NCI-H524 (cell line): Measurements from ENCODE around the gene BATF.

ENCODE experiments used
- DNase-seq, 2 experiments: peaks; one replicate each; lab custom pipeline; 2025; lab: John Stamatoyannopoulos, UW

The BATF gene

DNA sequence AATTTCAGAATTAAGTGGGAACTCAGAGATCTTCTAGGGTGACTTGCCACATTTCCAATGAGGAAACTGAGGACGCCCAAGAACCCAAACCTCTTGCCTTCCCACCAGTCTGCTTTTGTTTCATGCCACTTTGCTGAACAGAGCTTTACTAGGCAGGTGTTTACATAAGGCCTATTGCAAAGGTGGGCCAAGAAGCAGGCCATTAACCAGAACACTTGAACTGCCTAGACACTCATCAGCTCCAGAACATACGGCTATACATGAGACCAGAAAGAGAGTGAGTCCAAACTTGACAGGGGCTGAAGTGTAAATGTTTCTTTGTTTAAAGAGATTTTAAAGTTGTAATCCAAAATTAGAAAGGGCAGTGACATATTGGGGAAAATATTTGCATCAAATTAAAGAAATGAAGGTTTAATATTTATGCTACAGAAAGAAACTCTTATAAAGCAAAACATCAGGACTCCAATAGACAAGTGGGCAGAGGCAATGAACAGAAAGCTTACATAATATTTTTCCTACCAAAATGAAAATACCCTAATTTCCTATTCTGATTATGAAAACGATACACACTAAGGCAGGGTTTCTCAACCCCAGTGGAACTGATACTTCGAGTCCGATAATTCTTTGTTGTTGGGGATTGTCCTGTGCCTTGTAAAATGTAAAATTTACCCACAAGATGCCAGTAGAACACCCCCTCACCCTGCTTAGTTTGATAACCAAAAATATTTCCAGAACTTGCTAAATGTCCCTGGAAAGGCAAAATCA lies 11.7 kb downstream of the BATF start:
- no peak for DNase-seq

DNA sequence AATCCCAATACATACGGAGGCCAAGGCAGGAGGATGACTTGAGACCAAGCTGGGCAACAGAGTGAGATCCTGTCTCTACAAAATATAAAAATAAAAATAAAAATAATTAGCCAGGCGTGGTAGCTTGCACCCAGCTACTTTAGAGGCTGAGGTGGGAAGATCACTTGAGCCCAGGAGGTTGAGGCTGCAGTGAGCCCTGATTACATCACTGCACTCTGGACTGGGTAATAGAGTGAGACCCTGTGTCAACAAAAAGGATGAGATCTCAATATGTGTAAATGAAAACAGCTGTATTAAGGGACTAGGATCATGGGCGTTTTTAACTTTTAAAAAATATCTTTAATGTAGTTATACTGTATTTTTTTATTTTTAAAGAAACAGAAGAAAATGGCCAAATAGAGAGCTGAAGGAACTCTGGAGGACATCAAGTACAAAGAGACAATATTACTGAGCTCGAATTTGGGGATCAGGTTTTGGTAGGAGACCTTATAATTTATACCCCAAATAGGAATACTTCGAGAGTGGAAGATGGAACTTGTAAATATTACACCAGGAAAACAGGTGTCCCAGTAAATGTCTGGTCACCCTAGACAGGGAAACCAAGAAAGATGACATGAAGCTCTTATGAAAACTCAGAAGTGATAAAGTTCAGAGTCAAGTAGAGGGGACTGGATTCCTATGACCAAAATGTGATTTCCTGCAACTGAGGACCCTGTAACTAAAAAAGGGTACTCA lies 13.1 kb downstream of the BATF start:
- no peak for DNase-seq

DNA sequence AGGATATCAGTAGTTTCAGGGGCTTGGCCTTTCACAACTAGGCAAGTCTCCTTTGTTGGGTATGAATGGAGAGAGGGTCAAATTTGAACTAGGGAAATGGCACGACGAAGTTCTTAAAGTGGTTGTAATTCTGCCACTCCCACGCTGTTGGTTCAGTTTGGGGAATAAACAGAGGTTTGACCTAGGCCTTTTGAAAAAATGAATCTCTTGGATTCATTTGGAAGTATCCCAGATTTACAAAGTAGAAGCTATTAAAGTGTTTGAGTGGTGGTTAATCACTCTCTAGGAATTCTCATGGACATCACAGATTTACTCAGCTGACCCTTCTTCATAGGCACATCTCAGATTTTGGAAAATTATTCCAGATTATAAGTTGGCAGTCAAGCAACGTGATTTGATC lies 14.8 kb downstream of the BATF start:
- no peak for DNase-seq

DNA sequence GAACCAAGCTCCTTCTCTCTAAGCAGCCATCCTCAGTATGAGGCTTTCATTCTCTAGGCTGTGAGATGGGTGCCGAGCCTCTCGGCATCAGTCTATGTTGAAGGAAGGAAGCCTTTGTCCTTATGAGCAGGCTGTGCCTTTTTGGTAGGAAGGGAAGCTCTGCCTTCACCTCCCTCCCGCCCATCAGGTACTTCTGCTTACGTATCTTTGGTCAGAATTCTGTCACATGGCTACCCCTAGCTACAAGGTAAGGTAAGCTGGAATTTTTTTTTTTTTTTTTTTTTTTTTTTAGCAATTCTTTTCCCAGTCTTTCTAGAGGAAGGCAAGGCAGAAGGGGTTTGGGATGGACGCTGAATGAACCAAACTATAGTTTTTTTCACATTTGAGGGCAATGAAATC lies 16.9 kb downstream of the BATF start:
- no peak for DNase-seq

DNA sequence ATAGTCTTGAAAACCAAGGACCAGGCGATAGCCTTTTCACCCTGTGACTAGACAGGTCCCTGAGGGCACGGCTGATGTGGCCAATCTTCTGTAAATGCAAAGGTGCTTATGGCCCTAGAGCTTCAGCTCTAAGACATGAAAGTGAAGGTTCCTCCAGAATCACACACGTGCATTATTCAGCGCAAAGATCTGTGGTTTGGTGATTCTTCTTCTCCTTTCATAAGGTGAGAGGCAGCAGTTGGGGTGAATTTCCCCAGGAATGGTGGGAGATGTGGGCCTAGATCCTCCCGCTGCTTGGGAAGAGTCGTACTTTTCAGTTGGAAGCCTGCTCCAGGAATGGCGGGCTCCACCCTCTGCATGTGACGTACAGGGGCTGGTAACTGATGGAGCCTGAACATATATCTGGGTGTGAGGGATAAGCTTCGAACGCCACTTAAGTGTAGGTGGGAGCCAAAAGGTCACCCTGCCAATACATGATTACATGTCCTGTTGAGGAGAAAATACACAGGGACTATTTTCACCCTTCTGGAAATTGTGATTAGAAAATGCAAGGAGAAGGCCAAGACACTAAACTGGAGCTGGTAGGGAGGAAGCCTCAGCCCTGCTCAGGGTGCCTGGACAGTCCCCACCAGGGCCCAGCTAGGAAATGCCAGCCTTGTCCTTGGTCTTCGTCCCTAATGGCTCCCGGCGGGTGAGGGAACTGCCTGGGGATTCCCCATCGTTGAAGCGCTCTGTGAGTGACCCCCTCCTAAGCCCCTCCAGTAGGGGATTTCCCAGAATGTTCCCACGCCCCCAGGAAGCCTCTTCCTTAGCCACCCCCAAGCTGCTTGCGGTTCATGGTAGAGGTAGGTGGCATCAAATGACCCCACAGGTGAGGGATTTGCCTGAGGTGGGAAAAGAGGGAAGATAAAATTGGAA lies 17.6 kb downstream of the BATF start:
- DNase-seq = no peak

DNA sequence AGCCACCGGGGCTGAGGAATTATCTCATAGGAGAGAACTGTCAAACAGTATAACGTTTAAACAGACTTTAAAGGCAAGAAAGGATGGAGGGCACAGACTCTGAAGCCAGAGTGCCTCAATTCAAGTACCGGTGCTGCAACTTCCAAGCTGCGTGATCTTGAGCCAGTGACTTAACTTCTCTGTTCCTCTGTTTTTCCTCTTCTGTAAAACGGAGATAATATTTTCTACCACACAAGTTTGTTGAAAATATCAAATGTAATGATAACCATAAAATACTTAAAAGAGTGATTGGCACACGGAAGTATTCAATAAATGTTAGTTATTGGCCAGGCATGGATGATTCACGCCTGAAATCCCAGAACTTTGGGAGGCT lies 18.2 kb downstream of the BATF start:
- DNase-seq = no peak

DNA sequence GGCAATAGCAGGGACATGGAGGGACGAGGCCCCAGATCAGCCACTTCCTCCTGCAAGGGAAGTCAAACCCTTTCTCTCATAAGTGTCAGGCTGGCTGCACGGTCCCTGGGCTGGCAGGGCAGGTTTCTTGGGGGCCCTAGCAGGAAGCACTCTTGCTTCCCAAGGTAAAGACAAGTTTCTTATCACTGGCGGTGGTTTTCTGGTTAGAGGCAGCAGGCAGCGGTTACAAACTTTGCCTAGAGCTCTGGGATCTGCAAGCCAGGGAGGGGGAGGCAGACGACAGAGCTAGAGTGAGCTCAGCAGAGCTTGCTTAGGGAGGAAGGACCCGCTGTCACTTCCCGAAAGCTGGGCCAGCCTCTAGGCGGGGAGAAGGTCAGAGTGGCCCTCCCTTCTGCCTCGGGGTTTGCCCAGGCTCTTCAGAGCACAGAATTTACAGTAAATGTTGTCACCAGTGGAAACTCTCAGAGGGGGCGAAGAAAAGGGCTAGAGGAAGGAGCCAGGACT lies 20.4 kb downstream of the BATF start:
- DNase-seq = no peak

DNA sequence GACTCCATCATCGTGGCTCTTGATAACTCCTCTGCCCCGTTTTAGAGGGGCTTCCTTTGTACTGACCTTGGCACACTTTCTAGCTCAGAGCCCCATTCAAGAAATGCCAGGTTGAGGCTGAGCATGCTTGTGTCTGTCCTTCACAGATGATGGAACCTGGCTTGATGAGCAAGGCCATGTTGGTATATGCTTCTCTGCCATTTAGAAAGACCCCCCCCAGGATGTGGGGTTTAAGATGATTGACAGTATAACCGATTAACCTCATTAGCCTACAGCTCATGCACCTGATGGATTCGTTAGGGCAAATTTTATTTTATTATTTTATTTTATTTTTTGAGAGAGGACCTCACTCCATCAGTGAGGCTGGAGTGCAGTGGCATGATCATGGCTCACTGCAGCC lies 21.0 kb downstream of the BATF start:
- DNase-seq = no peak

DNA sequence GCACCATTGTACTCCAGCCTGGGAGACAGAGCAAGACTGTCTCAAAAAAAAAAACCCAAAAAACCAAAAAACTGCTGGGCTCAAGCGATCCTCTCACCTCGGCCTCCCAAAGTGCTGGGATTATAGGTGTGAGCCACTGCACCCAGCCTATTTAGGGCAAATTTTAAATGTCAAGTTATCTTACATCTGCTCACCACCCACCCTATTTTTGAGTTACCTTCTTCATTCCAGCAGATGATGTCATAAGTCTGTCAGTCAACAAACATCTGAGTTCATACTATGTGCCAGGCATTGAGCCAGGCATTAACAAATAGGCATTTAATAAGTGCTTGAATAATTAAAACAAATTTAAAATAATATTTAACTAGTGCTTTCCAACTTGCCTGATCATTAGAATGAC lies 21.5 kb downstream of the BATF start:
- no peak for DNase-seq

DNA sequence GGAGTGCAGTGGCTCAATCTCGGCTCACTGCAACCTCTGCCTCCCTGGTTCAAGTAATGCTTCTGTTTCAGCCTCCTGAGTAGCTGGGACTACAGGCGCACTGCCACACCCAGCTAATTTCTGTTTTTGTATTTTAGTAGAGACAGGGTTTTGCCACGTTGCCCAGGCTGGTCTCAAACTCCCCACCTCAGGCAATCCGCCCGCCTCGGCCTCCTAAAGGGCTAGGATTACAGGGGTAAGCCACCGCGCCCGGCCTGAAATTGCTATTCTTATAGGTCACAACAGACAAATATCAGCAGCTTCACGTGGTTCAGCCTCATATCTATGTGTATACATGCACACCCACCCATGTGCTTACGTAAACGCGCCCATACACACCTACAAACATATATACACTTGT lies 23.6 kb downstream of the BATF start:
- no peak for DNase-seq

DNA sequence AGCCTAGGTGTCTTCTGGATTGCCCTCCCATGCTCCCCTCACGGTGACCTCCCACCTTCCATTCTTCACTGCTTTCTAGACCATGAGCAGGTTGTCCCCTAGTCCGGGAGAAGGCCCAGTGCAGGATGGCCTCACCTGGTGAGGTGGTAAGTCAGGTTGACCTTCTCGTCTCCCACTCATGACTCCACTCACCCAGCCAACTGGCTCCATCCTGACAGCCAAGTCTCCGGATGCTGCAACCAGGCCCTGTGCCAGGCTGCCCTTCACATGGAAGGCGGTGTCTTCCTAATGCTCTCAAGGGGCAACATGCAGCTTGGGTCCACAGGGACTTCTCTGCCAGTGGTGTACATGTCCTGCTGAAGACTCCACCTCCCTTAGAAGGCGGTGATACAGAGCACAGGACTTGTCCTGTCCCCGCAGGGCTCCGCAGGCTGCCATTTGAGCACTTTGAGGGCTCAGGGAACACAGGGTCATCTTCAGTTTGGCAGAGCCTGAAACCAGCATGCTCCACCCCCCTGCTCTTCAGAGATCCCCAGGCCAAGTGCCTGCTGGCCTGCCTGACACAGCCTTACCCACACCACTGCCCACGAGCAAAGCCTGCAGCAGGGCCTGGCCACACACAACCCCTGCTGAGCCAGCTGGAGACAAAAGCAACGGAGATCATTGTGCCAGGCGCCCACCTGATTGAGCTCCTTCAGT lies 25.4 kb downstream of the BATF start:
- DNase-seq = no peak

DNA sequence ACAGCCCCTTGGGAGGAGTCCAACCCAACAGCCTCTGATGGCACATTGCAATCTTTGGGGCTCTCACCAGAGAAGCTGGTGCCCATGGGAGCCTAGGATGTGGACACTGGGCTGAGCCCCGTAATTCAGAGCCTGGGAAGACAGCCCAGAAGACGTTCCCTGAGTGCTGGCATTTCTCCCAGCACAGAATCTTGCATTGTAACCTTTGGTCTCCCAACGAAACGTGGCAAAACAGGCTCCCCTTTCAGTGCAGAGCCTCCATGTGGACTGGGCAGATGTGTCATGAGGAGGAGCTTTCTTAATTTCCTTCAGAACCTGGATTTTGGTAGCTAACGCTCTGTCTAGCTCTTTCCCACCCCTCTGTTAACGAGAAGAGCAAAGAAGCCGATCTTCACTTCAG lies 26.3 kb downstream of the BATF start:
- no peak for DNase-seq

DNA sequence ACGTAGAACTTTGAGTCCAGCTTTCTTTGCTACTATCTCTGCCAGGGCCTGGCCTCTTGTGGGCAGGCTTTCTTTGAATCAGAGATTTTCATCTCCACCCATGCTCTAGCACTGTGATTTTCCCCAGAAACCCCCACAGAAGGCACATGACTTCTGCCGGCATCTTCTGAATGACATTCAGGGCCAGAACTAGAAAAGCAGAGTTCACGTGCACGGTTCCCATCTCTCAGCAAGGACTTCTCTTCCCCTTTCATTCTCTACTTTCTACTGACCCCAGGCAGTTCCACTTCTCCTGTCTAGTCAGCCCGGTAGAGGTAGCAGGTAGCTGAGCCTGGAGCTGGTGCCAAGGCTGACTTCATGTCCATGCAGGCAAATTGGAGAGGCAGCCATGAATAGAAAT lies 26.9 kb downstream of the BATF start:
- no peak for DNase-seq

DNA sequence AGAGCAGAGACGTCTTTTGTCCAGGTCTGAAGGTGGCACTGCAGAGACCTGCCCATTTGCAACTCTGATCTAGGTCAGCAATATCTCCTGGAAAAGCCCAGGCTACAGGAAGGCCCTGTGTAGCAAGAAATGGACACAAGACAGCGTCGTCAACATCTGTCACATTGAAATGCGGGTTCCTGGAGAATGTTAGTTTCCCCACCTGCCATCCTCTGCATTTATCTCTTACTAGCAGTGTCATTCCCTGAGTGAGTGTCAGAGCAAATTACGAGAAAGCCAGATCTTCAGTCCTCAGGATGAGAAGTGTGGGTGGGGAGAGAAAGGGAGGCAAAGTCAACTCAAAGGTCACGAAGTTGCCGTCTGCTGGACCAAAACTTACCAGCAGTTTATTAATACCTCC lies 28.8 kb downstream of the BATF start:
- no peak for DNase-seq

DNA sequence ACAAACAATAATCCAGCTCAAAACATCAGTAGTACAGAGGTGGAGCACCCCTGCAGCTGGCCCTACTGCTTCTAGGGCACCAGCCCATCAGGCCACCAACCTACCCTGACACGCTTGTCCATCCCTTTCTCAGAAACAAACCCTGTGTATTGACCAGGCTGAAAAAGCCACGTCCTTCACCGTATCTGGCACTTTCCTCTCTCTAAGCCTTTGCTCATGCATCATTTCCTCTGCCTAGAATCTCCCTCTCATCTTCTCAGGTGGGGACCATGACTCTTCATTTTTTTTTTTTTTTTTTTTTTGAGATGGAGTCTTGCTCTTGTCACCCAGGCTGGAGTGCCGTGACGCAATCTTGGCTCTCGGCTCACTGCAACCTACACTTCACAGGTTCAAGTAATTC lies 30.9 kb downstream of the BATF start:
- no peak for DNase-seq

DNA sequence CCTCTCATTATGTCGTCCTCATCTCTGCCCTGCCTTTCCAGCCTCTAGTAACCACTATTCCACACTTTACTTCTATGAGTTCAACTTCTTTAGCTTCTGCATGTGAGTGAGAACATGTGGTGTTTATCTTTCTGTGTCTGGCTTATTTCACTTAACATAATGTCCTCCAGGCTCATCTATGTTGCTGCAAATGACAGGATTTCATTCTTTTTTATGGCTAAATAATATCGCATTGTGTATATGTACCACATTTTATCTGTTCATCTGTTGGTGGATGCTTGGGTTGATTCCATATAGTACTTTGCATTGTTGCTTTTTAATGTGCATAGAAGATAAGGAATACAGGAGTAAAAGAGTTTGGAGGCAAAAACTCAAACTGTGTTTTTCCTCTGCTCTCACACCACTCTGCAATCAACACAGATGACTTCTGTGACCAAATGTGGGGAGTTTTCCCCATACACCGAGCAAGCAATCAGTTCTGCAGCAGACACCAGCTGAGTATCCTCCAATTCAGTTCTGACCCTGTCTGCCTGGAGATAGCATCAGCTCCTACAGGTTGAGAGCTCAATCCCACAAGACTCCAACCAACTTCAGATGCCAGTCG lies 31.6 kb downstream of the BATF start:
- DNase-seq = no peak

DNA sequence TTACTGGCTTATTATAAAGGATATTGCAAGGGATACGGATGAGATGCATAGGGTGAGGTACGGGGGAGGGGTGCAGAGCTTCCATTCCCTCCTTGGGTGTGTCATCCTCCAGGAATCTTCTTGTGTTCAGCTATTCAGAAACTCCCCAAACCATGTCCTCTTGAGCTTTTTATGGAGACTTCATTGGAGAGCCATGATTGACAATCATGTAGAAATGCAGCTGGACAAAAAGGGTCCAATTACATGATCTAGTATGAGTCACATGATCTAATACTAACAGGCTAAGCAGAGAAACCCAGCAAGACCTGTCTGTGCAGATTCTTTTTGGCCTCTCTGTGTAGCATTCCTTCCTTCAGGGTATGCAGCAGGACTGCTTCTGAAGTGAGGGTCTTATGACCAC lies 32.2 kb downstream of the BATF start:
- no peak for DNase-seq

DNA sequence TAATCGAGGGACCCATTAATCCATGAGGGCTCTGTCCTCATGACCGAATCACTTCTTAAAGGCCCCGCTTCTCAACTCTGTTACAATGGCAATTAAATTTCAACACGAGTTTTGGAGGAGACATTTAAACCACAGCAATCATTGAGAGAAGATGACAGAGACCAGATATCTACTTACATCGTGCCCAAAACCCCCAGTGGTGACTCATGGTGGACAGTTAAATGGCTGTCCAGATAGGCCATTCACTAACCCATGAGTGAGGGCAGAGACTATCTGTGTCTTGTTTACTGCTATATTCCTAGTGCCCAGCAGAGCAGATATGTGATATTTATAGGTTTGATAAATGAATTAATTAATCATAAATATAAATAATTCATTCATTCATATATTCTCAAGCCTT lies 36.2 kb downstream of the BATF start:
- DNase-seq = no peak

DNA sequence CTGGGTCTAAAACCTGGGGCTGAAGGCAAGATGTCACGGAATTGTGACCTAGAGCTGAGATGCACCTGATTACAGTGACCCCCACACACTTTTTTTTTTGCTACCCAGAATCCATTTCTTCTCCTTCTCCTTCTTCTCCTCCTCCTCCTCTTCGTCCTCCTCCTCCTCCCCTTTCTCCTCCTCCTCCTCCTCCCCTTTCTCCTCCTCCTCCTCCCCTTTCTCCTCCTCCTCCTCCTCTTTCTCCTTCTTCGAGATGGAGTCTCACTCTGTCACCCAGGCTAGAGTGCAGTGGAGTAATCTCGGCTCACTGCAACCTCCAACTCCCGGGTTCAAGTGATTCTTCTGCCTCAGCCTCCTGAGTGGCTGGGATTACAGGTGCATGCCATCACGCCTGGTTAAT lies 36.8 kb downstream of the BATF start:
- no peak for DNase-seq

DNA sequence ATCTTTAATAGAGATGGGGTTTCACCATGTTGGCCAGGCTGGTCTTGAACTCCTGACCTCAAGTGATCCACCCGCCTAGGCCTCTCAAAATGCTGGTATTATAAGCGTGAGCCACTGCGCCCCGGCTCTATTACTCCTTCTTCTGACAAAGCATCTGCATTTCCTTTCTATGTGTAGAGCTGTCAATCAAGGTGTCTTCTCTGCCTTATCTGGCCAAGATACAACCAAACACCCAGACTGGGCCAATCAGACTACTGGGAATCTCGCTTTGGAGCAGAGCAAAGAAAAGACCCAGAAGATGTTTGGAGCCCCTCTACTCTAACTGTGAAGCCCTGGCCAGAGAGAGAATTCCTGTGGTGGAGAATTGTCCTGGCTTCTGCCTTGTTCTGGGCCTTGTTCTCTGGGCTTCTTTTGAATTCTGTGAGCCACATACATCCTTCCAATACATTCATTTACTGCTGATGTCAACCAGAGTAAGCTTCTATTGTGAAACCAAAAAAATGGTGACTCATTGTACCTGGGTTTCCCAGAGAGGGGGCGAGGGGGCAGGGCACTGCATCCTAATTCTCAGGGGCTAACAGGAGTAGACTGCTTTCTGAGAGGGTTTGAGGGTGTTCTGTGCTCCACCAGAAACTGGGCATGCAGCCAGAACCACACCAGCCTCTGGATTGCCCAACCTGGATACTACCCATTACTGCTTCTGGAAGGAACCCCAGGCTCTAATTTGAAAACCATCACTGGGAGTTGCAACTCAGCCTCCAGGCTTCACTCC lies 37.4 kb downstream of the BATF start:
- DNase-seq = no peak

DNA sequence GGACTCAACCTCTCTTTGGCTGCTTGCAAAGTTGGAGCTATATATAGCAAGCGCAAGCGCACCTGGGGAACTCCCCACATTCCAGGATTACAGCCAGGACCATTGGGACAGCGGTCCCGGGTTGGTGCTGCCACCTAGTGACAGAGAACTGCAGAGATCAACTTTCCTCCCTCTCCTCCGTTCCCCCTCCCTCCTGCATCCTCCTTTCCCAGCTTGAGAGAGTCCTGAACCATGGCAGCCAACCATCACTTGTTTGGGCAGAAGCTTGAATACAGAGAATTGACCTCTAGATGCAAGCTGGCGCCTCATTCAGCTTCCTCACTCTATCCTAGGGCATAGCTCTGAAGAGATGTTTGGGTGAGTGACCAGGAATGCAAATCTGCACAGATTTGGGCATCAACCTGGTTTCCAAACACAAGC lies 38.8 kb downstream of the BATF start:
- DNase-seq = peak; percentile 70 to 78
